Panc1 (cell line): ENCODE data around the gene SKI. TPM values are rescaled to one million over a fixed set of nuclear protein-coding genes. Genes with fewer than 3 reads are reported as not detected.

Experiments used
- ATAC-seq: fragments of 200-7000 bp; cut with Tn5 transposase; 2 replicates; pipeline ENCODE4 v1.9.1; 2020; ENCODE audit warnings: mild to moderate bottlenecking, moderate library complexity
- BruUV-seq: library from RNA; stranded (reverse); fragments of 400-500 nt; replicated peaks from 2 replicates; lab custom pipeline; 2021; lab: Mats Ljungman, UMichigan
- CTCF ChIA-PET: fragments of 300-600 bp; sonication (Branson Sonifier 250); formaldehyde crosslinking; loops from one replicate; lab custom pipeline; 2022; ENCODE audit warnings: antibody characterized with exemption; lab: Charles Lee
- POLR2A ChIA-PET: fragments of 300-600 bp; sonication (Branson Sonifier 250); formaldehyde crosslinking; loops from one replicate; lab custom pipeline; 2022; ENCODE audit warnings: antibody characterized with exemption; lab: Charles Lee
- DNase-seq: peaks from one replicate; pipeline ENCODE4 v3.0.0-alpha.2; 2010; ENCODE audit warnings: low read depth, low spot score
- H3K27ac ChIP-seq: 2 replicates; pipeline ENCODE4 v1.5.1; 2011; ENCODE audit warnings: mild to moderate bottlenecking, low read length, inconsistent platforms
- H3K27me3 ChIP-seq: fragments of 200-500 bp; sonication (Bioruptor generic); 2 replicates; pipeline ENCODE4 v1.6.0; 2014; ENCODE audit warnings: low read length, inconsistent platforms; ENCODE audit not compliant: control insufficient read depth, insufficient read depth
- H3K36me3 ChIP-seq: fragments of 200-500 bp; sonication (Bioruptor generic); 2 replicates; pipeline ENCODE4 v1.5.1; 2014; ENCODE audit warnings: inconsistent platforms, mild to moderate bottlenecking, low read length, moderate library complexity; ENCODE audit not compliant: control insufficient read depth, insufficient read depth
- H3K4me1 ChIP-seq: 2 replicates; pipeline ENCODE4 v1.5.1; 2011; ENCODE audit warnings: inconsistent platforms, mild to moderate bottlenecking, low read length, moderate library complexity; ENCODE audit not compliant: control insufficient read depth, insufficient read depth
- H3K4me3 ChIP-seq, 2 experiments: 2 replicates each; pipeline ENCODE4 v1.5.1; 2011 to 2012; ENCODE audit warnings: low read depth in 2 of 2, low read length in 2 of 2, mild to moderate bottlenecking in 2 of 2, inconsistent platforms in 1 of 2, moderate library complexity in 1 of 2
- H3K9me3 ChIP-seq: fragments of 200-500 bp; sonication (Bioruptor generic); 2 replicates; pipeline ENCODE4 v1.5.1; 2014; ENCODE audit warnings: low read depth, mild to moderate bottlenecking, inconsistent platforms, low read length, moderate library complexity; ENCODE audit not compliant: control insufficient read depth, insufficient read depth
- CTCF ChIP-seq: fragments of 450-650 bp; IDR thresholded peaks from 2 replicates; pipeline ENCODE4 v1.5.1; 2017; ENCODE audit warnings: mild to moderate bottlenecking
- POLR2AphosphoS5 ChIP-seq: IDR thresholded peaks from 2 replicates; pipeline ENCODE4 v1.6.1; 2012; ENCODE audit warnings: mild to moderate bottlenecking, low read depth, low read length, moderate library complexity
- REST ChIP-seq, 2 experiments: IDR thresholded peaks; 2 replicates each; pipeline ENCODE4 v1.6.1; 2011 to 2012; ENCODE audit warnings: low read depth in 2 of 2, control low read depth in 1 of 2, low read length in 1 of 2, mild to moderate bottlenecking in 1 of 2, moderate library complexity in 1 of 2; ENCODE audit not compliant: insufficient read depth in 1 of 2
- SIN3A ChIP-seq: IDR thresholded peaks from 2 replicates; pipeline ENCODE4 v1.6.1; 2012; ENCODE audit warnings: low read depth, mild to moderate bottlenecking, low read length, moderate library complexity, borderline replicate concordance; ENCODE audit not compliant: insufficient read depth
- TCF7L2 ChIP-seq: IDR thresholded peaks from 2 replicates; pipeline ENCODE4 v1.6.1; 2011; ENCODE audit warnings: mild to moderate bottlenecking, low read depth, low read length, inconsistent platforms
- in situ Hi-C: cut with HindIII; loops from 2 replicates; pipeline ENCODE4 v1.10.0; 2016; ENCODE audit warnings: low sequenced_read_pairs, low pct_unique_long_range_greater_than_20kb
- intact Hi-C: fragments of 100-400 bp; cut with micrococcal nuclease; formaldehyde crosslinking; loops from one replicate; pipeline ENCODE4 v1.10.0; 2022; ENCODE audit not compliant: unreplicated experiment
- total RNA-seq: library from RNA; stranded (reverse); gene quantifications from one replicate; pipeline ENCODE4 v1.2.1, GENCODE V29; 2021; ENCODE audit not compliant: unreplicated experiment

SKI gene
- total RNA-seq, 1 experiment from 2014 or later: 63.2 TPM

GRCh38 chr1:2290595-2291510 lies 62.7 kb downstream of the SKI start:
- Histone ChIP-seq H3K27ac (no peak overlapping the region), H3K4me3 (no peak overlapping the region), H3K9me3 (no peaks in the 10 kb centered on the region), H3K27me3 (no peaks in the 10 kb centered on the region), H3K36me3 (no peaks in the 10 kb centered on the region), H3K4me1 (peaks cover 18% of the 10 kb centered on the region)
- in situ Hi-C loops: no loop called here
- TF ChIP-seq CTCF (no peak), TCF7L2 (no peak), REST (IDR thresholded peaks at IDR 0.05; ENCODE audit: insufficient read depth in 1 of 2, low read depth in 2 of 2, low read length in 1 of 2) (no peak), POLR2AphosphoS5 (no peak), SIN3A (no peak)
- intact Hi-C loops: no loop called here
- DNase-seq (no peak), ATAC-seq (no peak)
- ChIA-PET POLR2A (no interaction called here), CTCF (interaction anchor here (0.6 kb wide), 1 partner anchor 91 kb away, joined by 3 read pairs; no protein-coding TSS in a partner anchor)
- BruUV-seq: no TSS peak

DNA sequence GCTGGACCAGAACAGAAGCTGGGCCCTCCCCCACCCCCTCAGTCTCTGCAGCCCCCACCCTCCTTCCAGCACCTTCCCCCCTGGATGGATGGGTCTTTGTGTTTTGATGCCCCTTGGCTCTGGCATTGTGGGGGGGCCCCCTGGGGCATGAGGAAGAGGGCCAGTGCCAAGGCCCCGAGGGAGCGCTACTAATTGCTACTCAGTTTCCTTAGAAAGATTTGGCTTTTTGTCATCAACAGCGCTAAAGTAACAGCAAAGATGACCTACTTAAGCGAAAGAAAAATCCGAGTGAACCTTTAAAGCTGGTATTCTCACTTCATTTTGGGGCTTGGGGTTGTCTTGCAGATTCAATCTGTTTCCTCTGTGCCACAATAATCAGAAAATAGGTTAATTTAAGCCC lies 63.5 kb downstream of the SKI start:
- H3K36me3 ChIP-seq: no peaks in the 10 kb centered on the region
- POLR2A ChIA-PET: no interaction called here
- no peak overlapping the region for H3K4me3 ChIP-seq
- CTCF ChIA-PET: interaction anchor here (0.6 kb wide), 1 partner anchor 90 kb away, joined by 3 read pairs; no protein-coding TSS in a partner anchor
- in situ Hi-C loops (no loop called here), intact Hi-C loops (no loop called here)
- H3K4me1 ChIP-seq: peaks cover 18% of the 10 kb centered on the region
- no peak overlapping the region for H3K27ac ChIP-seq
- no peak for TF ChIP-seq TCF7L2
- DNase-seq (no peak), ATAC-seq (no peak)
- BruUV-seq: no TSS peak
- H3K27me3 ChIP-seq: no peaks in the 10 kb centered on the region
- H3K9me3 ChIP-seq: no peaks in the 10 kb centered on the region
